Subcutaneous abdominal adipose tissue (tissue), 5 donors: ENCODE measurements around the gene OTULIN.

ENCODE experiments used
- H3K27ac ChIP-seq: one replicate; pipeline ENCODE4 v1.7.0; 2013; ENCODE audit warnings: low read depth, mild to moderate bottlenecking, inconsistent platforms, low read length, moderate library complexity
- H3K27me3 ChIP-seq, 5 donors: one replicate each; pipeline ENCODE4 v1.7.0; 2013; ENCODE audit warnings: low read length in 5 of 5, inconsistent platforms in 1 of 5; ENCODE audit not compliant: control insufficient read depth in 5 of 5, insufficient read depth in 4 of 5
- H3K36me3 ChIP-seq, 5 donors: one replicate each; pipeline ENCODE4 v1.7.0; 2013; ENCODE audit warnings: low read length in 5 of 5; ENCODE audit not compliant: control insufficient read depth in 5 of 5, insufficient read depth in 5 of 5
- H3K4me1 ChIP-seq, 5 donors: one replicate each; pipeline ENCODE4 v1.7.0; 2013; ENCODE audit warnings: low read length in 5 of 5, mild to moderate bottlenecking in 3 of 5, moderate library complexity in 1 of 5; ENCODE audit not compliant: control insufficient read depth in 5 of 5, insufficient read depth in 5 of 5
- H3K4me3 ChIP-seq, 5 donors: one replicate each; pipeline ENCODE4 v1.7.0; 2013; ENCODE audit warnings: low read length in 5 of 5, low read depth in 1 of 5
- H3K9ac ChIP-seq, 5 donors: one replicate each; pipeline ENCODE4 v1.7.0; 2013; ENCODE audit warnings: low read length in 5 of 5, mild to moderate bottlenecking in 4 of 5, moderate library complexity in 3 of 5
- H3K9me3 ChIP-seq, 5 donors: one replicate each; pipeline ENCODE4 v1.7.0; 2013; ENCODE audit warnings: low read length in 5 of 5; ENCODE audit not compliant: control insufficient read depth in 5 of 5
- donor health status: healthy.
- donor health status: healthy.
- donor health status: healthy.
- donor health status: healthy.
- donor health status: healthy.

The OTULIN gene

GRCh38 chr5:14664270-14665100, at the start of gene OTULIN:
TSS of gene OTULIN (plus strand) at chr5:14664718. CDS start at chr5:14664826, 108 bp downstream.
- Histone ChIP-seq H3K9me3 (no peaks in the 10 kb centered on the region), H3K9ac (peak within 1 kb of the TSS; percentile 80 to 91 (median 81)), H3K4me1 (peaks cover 5 to 47% (median 31%) of the 10 kb centered on the region in 5 donors), H3K27ac (peak within 1 kb of the TSS; percentile 88), H3K4me3 (peak within 1 kb of the TSS; percentile 71 to 86 (median 85)), H3K27me3 (no peaks in the 10 kb centered on the region), H3K36me3 (peaks cover 0 to 3% (median 0%) of the 10 kb centered on the region in 5 donors)

- Histone ChIP-seq H3K4me1 (no peaks in the 10 kb centered on the region), H3K36me3 (peaks cover 0 to 18% (median 0%) of the 10 kb centered on the region in 5 donors), H3K9ac (no peak overlapping the region), H3K27ac (no peak overlapping the region), H3K9me3 (no peaks in the 10 kb centered on the region), H3K27me3 (no peaks in the 10 kb centered on the region), H3K4me3 (no peak overlapping the region)
Observed at GRCh38 chr5:14615365-14615764, 49.2 kb upstream of the OTULIN start.

GRCh38 chr5:14617441-14617840, 47.1 kb upstream of the OTULIN start:
- no peaks in the 10 kb centered on the region for H3K4me1 ChIP-seq
- H3K27ac ChIP-seq: no peak overlapping the region
- peaks cover 0 to 18% (median 0%) of the 10 kb centered on the region in 5 donors for H3K36me3 ChIP-seq
- H3K27me3 ChIP-seq: no peaks in the 10 kb centered on the region
- H3K9ac ChIP-seq: no peak overlapping the region
- H3K9me3 ChIP-seq: peaks cover 0 to 8% (median 0%) of the 10 kb centered on the region in 5 donors
- no peak overlapping the region for H3K4me3 ChIP-seq

- Histone ChIP-seq H3K27ac (no peak overlapping the region), H3K4me1 (no peaks in the 10 kb centered on the region), H3K4me3 (no peak overlapping the region), H3K27me3 (no peaks in the 10 kb centered on the region), H3K9ac (no peak overlapping the region), H3K9me3 (no peaks in the 10 kb centered on the region), H3K36me3 (no peaks in the 10 kb centered on the region)
Observed at GRCh38 chr5:14627270-14627669, 37.2 kb upstream of the OTULIN start.

GRCh38 chr5:14628346-14628745, 36.2 kb upstream of the OTULIN start:
- Histone ChIP-seq H3K9ac (no peak overlapping the region), H3K9me3 (no peaks in the 10 kb centered on the region), H3K36me3 (no peaks in the 10 kb centered on the region), H3K27ac (no peak overlapping the region), H3K27me3 (no peaks in the 10 kb centered on the region), H3K4me1 (no peaks in the 10 kb centered on the region), H3K4me3 (no peak overlapping the region)

GRCh38 chr5:14630671-14631070, 33.8 kb upstream of the OTULIN start:
- H3K4me1 ChIP-seq: no peaks in the 10 kb centered on the region
- no peaks in the 10 kb centered on the region for H3K9me3 ChIP-seq
- no peaks in the 10 kb centered on the region for H3K27me3 ChIP-seq
- no peak overlapping the region for H3K9ac ChIP-seq
- no peak overlapping the region for H3K4me3 ChIP-seq
- no peaks in the 10 kb centered on the region for H3K36me3 ChIP-seq
- no peak overlapping the region for H3K27ac ChIP-seq

GRCh38 chr5:14635656-14636055, 28.9 kb upstream of the OTULIN start:
- Histone ChIP-seq H3K36me3 (no peaks in the 10 kb centered on the region), H3K27ac (no peak overlapping the region), H3K9me3 (no peaks in the 10 kb centered on the region), H3K4me1 (no peaks in the 10 kb centered on the region), H3K27me3 (no peaks in the 10 kb centered on the region), H3K4me3 (no peak overlapping the region), H3K9ac (no peak overlapping the region)

GRCh38 chr5:14640765-14641164, 23.8 kb upstream of the OTULIN start:
- no peak overlapping the region for H3K27ac ChIP-seq
- H3K9me3 ChIP-seq: no peaks in the 10 kb centered on the region
- no peaks in the 10 kb centered on the region for H3K4me1 ChIP-seq
- no peak overlapping the region for H3K4me3 ChIP-seq
- peaks cover 0 to 3% (median 0%) of the 10 kb centered on the region in 5 donors for H3K27me3 ChIP-seq
- no peak overlapping the region for H3K9ac ChIP-seq
- H3K36me3 ChIP-seq: no peaks in the 10 kb centered on the region

- H3K36me3 ChIP-seq: no peaks in the 10 kb centered on the region
Observed at GRCh38 chr5:14644623-14645237, 19.8 kb upstream of the OTULIN start.

GRCh38 chr5:14650052-14650451, 14.5 kb upstream of the OTULIN start:
- H3K9me3 ChIP-seq: no peaks in the 10 kb centered on the region

More at GRCh38 chr5:14644623-14645237, 19.8 kb upstream of the OTULIN start:
- Histone ChIP-seq H3K9me3 (no peaks in the 10 kb centered on the region), H3K27ac (no peak overlapping the region), H3K4me1 (peaks cover 0 to 4% (median 3%) of the 10 kb centered on the region in 5 donors), H3K9ac (no peak overlapping the region), H3K4me3 (no peak overlapping the region), H3K27me3 (peaks cover 0 to 4% (median 0%) of the 10 kb centered on the region in 5 donors)

More at GRCh38 chr5:14650052-14650451, 14.5 kb upstream of the OTULIN start:
- Histone ChIP-seq H3K9ac (no peak overlapping the region), H3K36me3 (no peaks in the 10 kb centered on the region), H3K4me3 (no peak overlapping the region), H3K4me1 (peaks cover 0 to 4% (median 3%) of the 10 kb centered on the region in 5 donors), H3K27me3 (peaks cover 0 to 4% (median 0%) of the 10 kb centered on the region in 5 donors), H3K27ac (no peak overlapping the region)
